Measurements from ENCODE around the gene SPTBN4. TPM values are rescaled to one million over a fixed set of nuclear protein-coding genes. Genes with fewer than 3 reads are reported as not detected.
A peak's percentile ranks its signal among the peaks of the same experiment; 100 is the strongest.

Gene SPTBN4
- total and polyA plus RNA-seq, 8 donors: 1.4 to 18.1 (median 2.2) TPM; not detected in 1

GRCh38 chr19:40598918-40599307, 132.1 kb downstream of the SPTBN4 start:
- Histone ChIP-seq H3K36me3 (no peaks in the 10 kb centered on the region), H3K4me1 (peaks cover 46 to 74% (median 73%) of the 10 kb centered on the region in 4 donors), H3K27me3 (peaks cover 3 to 83% (median 48%) of the 10 kb centered on the region in 3 donors), H3K27ac (peak overlapping the region in 4 of 5 donors; percentile 58 to 89 (median 76)), H3K9me3 (no peaks in the 10 kb centered on the region), H3K4me3 (no peak overlapping the region)
- no peak for DNase-seq
- 9 to 13% (median 11%) methylated on average over 15 of the region's 15 CpGs for WGBS, 5 donors
- intact Hi-C loops (cut with DNase I; ENCODE audit: low total_unique reads): no loop called here
- TF ChIP-seq CTCF (IDR thresholded peaks at IDR 0.05): peak in 1 of 7 experiments; percentile 1
- TF ChIP-seq POLR2AphosphoS5 (IDR thresholded peaks at IDR 0.05): no peak

DNA sequence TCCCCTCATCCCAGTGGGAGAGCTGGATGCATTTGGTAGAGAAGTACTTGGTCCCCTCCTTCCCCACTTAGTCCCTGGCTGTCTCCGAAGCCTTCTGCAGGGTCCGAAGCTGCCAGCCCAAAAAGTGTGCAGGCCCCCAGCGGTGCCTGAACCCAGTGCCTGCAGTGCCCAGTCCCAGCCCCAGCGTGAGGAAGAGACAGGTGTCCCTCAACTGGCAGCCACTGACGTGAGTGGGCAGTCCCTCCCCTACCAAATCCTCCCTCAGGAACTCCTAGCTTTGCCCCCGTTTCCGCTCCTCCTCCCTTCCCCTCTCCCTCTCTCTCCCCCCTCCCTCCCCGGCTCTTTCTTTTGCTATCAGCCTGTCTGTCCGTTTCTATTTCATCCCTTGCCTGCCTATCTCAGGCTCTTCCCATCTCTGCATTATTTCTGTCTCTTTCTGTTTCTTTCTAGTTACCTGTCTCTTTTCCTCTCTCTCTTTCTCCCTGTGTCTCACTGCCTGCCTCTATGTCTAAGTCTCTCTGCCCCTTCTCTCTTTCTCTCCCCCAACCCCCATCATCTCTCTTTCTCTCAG, 132.6 kb downstream of the SPTBN4 start:
- intact Hi-C loops (cut with DNase I; ENCODE audit: low total_unique reads): no loop called here
- 2 to 16% (median 7%) methylated on average over 7 to 9 of the region's 9 CpGs for WGBS, 5 donors
- H3K9me3 ChIP-seq: no peaks in the 10 kb centered on the region
- H3K4me1 ChIP-seq: peaks cover 49 to 79% (median 78%) of the 10 kb centered on the region in 4 donors
- peak overlapping the region; percentile 17 to 89 (median 72) for H3K27ac ChIP-seq
- peak overlapping the region in 1 of 4 donors; percentile 57 for H3K4me3 ChIP-seq
- no peak for TF ChIP-seq POLR2A (IDR thresholded peaks at IDR 0.05)
- no peak for TF ChIP-seq CTCF (IDR thresholded peaks at IDR 0.05)
- no peak for TF ChIP-seq POLR2AphosphoS5 (IDR thresholded peaks at IDR 0.05)
- TF ChIP-seq EP300 (IDR thresholded peaks at IDR 0.05): no peak
- DNase-seq: peak in 1 of 2 donors; percentile 69
- no peaks in the 10 kb centered on the region for H3K36me3 ChIP-seq
- peaks cover 3 to 83% (median 48%) of the 10 kb centered on the region in 3 donors for H3K27me3 ChIP-seq

GRCh38 chr19:40599902-40600569, 133.2 kb downstream of the SPTBN4 start:
- no peak for TF ChIP-seq POLR2A (IDR thresholded peaks at IDR 0.05)
- no peak for TF ChIP-seq POLR2AphosphoS5 (IDR thresholded peaks at IDR 0.05)
- no peak for TF ChIP-seq CTCF (IDR thresholded peaks at IDR 0.05)
- TF ChIP-seq EP300 (IDR thresholded peaks at IDR 0.05): no peak
- H3K9me3 ChIP-seq: no peaks in the 10 kb centered on the region
- intact Hi-C loops (cut with DNase I; ENCODE audit: low total_unique reads): no loop called here
- WGBS, 5 donors: 1 to 20% (median 3%) methylated on average over 8 to 43 of the region's 43 CpGs
- H3K4me1 ChIP-seq: peaks cover 55 to 85% (median 82%) of the 10 kb centered on the region in 4 donors
- H3K4me3 ChIP-seq: peak overlapping the region in 3 of 4 donors; percentile 15 to 57 (median 15)
- peak overlapping the region; percentile 17 to 89 (median 72) for H3K27ac ChIP-seq
- H3K36me3 ChIP-seq: no peaks in the 10 kb centered on the region
- peak in 1 of 2 donors; percentile 58 for DNase-seq
- peaks cover 3 to 83% (median 48%) of the 10 kb centered on the region in 3 donors for H3K27me3 ChIP-seq

DNA sequence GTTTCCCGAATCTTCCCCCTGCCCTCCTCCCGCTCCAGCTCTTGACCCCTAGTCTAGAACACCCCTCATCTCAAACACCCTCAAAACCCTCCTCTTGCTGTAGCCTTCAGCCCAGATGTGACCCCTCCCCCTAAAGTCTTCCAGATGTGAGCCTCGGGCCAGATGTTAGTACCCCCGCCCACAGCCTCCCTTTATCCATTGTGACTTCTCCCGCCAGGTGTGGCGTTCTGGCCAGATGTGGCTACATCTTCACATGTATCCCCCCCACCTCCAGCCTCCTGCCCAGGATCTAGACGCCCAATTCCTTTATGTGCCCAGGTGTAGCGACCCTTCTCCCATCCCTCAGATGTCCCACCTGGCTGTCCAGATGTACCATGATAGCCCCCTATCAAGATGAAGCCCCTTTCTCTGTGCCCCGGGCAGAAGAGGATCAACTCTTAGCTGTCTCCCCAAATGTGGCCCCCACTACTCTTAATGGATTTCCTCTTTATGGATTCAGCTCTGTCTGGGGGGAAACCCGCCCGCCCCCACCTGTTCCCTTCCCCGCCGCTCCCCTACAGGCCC, 133.9 kb downstream of the SPTBN4 start:
- Histone ChIP-seq H3K4me3 (peak overlapping the region; percentile 53 to 59 (median 56)), H3K9me3 (no peaks in the 10 kb centered on the region), H3K36me3 (no peaks in the 10 kb centered on the region), H3K27ac (peak overlapping the region; percentile 7 to 89 (median 72)), H3K4me1 (peaks cover 61 to 91% (median 89%) of the 10 kb centered on the region in 4 donors), H3K27me3 (peaks cover 3 to 83% (median 48%) of the 10 kb centered on the region in 3 donors)
- 3 to 12% (median 8%) methylated on average over 12 to 13 of the region's 13 CpGs for WGBS, 5 donors
- intact Hi-C loops (cut with DNase I; ENCODE audit: low total_unique reads): no loop called here
- DNase-seq: peak in 1 of 2 donors; percentile 64
- TF ChIP-seq CTCF (IDR thresholded peaks at IDR 0.05) (no peak), POLR2A (IDR thresholded peaks at IDR 0.05) (no peak), EP300 (IDR thresholded peaks at IDR 0.05) (no peak), POLR2AphosphoS5 (IDR thresholded peaks at IDR 0.05) (no peak)
